ENCODE measurements around the gene MED13L.

The MED13L gene

GRCh38 chr12:116138364-116138763 lies 139.1 kb downstream of the MED13L start:
- TF ChIP-seq, protein P1, sequence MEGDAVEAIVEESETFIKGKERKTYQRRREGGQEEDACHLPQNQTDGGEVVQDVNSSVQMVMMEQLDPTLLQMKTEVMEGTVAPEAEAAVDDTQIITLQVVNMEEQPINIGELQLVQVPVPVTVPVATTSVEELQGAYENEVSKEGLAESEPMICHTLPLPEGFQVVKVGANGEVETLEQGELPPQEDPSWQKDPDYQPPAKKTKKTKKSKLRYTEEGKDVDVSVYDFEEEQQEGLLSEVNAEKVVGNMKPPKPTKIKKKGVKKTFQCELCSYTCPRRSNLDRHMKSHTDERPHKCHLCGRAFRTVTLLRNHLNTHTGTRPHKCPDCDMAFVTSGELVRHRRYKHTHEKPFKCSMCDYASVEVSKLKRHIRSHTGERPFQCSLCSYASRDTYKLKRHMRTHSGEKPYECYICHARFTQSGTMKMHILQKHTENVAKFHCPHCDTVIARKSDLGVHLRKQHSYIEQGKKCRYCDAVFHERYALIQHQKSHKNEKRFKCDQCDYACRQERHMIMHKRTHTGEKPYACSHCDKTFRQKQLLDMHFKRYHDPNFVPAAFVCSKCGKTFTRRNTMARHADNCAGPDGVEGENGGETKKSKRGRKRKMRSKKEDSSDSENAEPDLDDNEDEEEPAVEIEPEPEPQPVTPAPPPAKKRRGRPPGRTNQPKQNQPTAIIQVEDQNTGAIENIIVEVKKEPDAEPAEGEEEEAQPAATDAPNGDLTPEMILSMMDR (IDR thresholded peaks at IDR 0.05) = no peak
- Histone ChIP-seq H3K36me3 (no peaks in the 10 kb centered on the region), H3K4me1 (ENCODE audit: control insufficient read depth in 1 of 2, insufficient read depth in 1 of 2, low read depth in 1 of 2, low read length in 1 of 2) (peaks cover 29 to 42% of the 10 kb centered on the region in 2 experiments), H3K9me3 (no peaks in the 10 kb centered on the region), H3K27me3 (no peaks in the 10 kb centered on the region), H3K27ac (no peak overlapping the region), H3K4me3 (ENCODE audit: low read depth in 1 of 2, low read length in 1 of 2) (no peak overlapping the region)

DNA sequence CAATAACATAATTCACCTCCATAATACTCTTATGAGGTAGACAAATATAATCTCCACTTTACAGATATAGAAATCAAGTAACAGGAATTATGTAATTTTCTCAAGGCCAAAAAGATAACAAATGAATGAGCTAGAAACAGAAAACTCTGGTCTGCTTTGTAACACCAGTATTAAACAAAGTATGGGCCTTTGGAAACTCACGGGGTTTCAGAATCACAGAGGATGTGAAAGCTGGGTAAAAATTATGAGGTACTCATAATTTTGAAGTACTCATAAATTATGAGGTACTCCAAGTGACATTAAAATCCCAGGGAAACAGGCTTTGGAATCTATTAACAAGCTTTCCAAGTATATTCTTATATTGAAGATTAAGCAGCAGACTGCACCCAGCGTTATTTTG lies 140.2 kb downstream of the MED13L start:
- Histone ChIP-seq H3K9me3 (no peaks in the 10 kb centered on the region), H3K4me3 (ENCODE audit: low read depth in 1 of 2, low read length in 1 of 2) (no peak overlapping the region), H3K27ac (peak overlapping the region; percentile 11), H3K36me3 (no peaks in the 10 kb centered on the region), H3K27me3 (no peaks in the 10 kb centered on the region), H3K4me1 (ENCODE audit: control insufficient read depth in 1 of 2, insufficient read depth in 1 of 2, low read depth in 1 of 2, low read length in 1 of 2) (peaks cover 29 to 42% of the 10 kb centered on the region in 2 experiments)
- TF ChIP-seq, protein P1 (IDR thresholded peaks at IDR 0.05) = no peak

GRCh38 chr12:116136340-116136739 lies 141.2 kb downstream of the MED13L start:
- no peaks in the 10 kb centered on the region for H3K27me3 ChIP-seq
- no peaks in the 10 kb centered on the region for H3K36me3 ChIP-seq
- no peaks in the 10 kb centered on the region for H3K9me3 ChIP-seq
- H3K4me1 ChIP-seq (ENCODE audit: control insufficient read depth in 1 of 2, insufficient read depth in 1 of 2, low read depth in 1 of 2, low read length in 1 of 2) = peaks cover 30 to 37% of the 10 kb centered on the region in 2 experiments
- no peak overlapping the region for H3K4me3 ChIP-seq (ENCODE audit: low read depth in 1 of 2, low read length in 1 of 2)
- peak overlapping the region; percentile 11 for H3K27ac ChIP-seq
- TF ChIP-seq, protein P1 (IDR thresholded peaks at IDR 0.05) = no peak

DNA sequence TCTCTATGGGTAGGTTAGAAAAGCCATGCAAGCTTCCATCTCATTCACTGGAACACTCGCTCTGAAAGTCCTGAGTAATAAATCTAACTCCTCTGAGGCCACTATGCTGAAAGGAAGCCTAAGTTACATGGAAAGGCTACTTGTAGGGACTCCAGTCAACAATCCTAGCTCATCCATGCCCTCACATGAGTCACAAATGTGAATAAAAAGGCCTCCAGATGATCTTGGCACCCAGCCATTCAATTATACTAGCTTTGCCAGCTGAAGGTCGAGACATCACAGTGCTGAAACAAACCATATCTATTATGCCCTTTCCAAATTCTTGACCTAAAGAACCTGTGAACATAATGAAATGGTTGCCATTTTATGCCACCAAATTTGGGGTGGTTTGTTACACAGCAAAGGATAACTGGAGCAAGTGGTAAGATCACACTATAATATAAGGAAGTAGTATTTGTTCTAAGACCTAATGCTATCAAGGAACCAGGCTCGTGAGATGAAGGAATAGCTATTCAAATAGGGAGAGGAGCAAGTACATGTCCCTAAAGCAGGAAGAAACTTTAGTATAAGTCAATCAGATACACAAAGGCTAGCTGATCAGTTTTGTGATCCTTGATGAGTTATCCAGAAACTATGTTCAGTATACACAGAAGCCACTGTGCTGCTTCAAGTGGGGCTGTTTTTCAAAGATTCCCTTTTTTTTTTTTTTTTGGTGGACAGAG lies 142.1 kb downstream of the MED13L start:
- Histone ChIP-seq H3K36me3 (no peaks in the 10 kb centered on the region), H3K27ac (peak overlapping the region; percentile 26), H3K9me3 (no peaks in the 10 kb centered on the region), H3K4me1 (ENCODE audit: control insufficient read depth in 1 of 2, insufficient read depth in 1 of 2, low read depth in 1 of 2, low read length in 1 of 2) (peaks cover 39 to 46% of the 10 kb centered on the region in 2 experiments), H3K27me3 (no peaks in the 10 kb centered on the region), H3K4me3 (ENCODE audit: low read depth in 1 of 2, low read length in 1 of 2) (no peak overlapping the region)
- TF ChIP-seq, protein P1 (IDR thresholded peaks at IDR 0.05) = no peak

DNA sequence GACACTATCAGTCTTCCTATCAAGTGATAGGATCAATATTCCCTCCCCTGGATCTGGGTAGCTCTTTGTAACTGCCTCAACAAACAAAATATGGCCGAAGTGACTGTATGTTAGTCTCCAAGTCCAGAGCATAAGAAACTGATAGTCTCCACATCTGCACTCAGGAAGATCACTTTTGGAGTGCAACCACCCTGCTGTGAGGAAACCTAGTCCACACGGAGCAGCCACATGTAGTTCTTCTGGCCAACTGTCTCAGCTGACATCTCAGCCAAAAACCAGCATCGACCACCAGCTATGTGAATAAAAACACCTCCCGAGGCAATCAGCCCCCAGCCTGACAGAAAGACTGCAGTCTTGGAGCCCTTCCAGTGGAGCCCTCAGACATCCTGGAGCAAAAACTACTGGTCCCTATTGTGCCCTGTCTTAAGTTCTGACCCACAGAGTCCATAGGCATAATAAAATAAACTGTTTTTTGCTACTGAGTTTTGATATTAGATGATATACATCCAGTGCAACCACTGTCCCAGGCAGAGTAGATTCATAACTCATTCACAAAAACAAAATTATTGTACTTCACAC lies 143.8 kb downstream of the MED13L start:
- peaks cover 42 to 49% of the 10 kb centered on the region in 2 experiments for H3K4me1 ChIP-seq (ENCODE audit: control insufficient read depth in 1 of 2, insufficient read depth in 1 of 2, low read depth in 1 of 2, low read length in 1 of 2)

More for the DNA sequence above, 143.8 kb downstream of the MED13L start:
- Histone ChIP-seq H3K27me3 (no peaks in the 10 kb centered on the region), H3K27ac (peak overlapping the region; percentile 74), H3K9me3 (no peaks in the 10 kb centered on the region), H3K36me3 (no peaks in the 10 kb centered on the region), H3K4me3 (ENCODE audit: low read depth in 1 of 2, low read length in 1 of 2) (no peak overlapping the region)
- TF ChIP-seq, protein P1 (IDR thresholded peaks at IDR 0.05) = no peak
